SK-N-SH (cell line): ENCODE measurements around the gene CDH26.

Experiments
- EZH2phosphoT487 ChIP-seq: fragments of 200-600 bp; sonication (generic); IDR thresholded peaks from 2 replicates; pipeline ENCODE4 v1.6.1; 2017; ENCODE audit warnings: low read depth, mixed run types, mild to moderate bottlenecking, antibody characterized with exemption, moderate library complexity, borderline replicate concordance
- POLR2AphosphoS5 ChIP-seq: IDR thresholded peaks from 2 replicates; pipeline ENCODE4 v1.6.1; 2012; ENCODE audit warnings: low read depth, low read length

DNA sequence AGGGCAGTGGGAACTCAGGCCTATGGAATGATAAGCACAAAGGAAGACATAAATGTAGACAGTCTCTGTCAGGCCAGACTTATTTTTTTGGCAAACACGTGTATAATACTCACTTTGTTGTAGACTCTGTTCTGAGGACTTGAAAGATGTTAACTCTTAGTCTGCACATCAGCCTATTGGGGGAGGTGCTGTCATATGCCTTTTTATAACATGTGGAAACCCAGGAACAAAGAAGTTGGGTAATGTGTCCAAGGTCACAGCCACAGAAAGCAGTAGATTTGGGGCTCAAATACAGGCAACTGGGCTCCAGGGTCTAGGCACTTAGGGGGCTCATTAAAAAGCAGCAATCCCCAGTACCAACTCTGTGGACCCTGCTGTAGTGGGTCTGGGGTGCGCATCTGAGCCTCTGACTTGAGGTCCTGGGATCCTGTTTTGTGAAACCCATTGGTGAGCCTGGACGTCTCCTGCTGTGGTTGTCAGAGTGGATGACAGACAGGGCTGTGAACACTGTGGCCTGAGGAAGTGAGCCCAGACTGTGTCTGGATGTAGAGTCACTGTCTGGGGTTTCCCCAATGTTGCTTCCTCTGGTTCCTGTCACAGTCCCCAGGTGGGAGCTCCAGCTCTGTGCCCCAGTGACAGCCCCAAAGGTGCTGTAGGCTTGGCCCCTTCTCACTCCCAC lies 50.0 kb downstream of the CDH26 start:
- no peak for TF ChIP-seq EZH2phosphoT487
- TF ChIP-seq POLR2AphosphoS5 = no peak
